GM13976 (cell line): ENCODE results near the gene BEST2.

ENCODE experiments used
- DNase-seq: peaks from one replicate; pipeline ENCODE4 v3.0.0; 2012; ENCODE audit warnings: low spot score
- in situ Hi-C: fragments of 300-500 bp; cut with MboI; formaldehyde crosslinking; loops from one replicate; pipeline ENCODE4 v1.12.0; 2022; ENCODE audit warnings: low sequenced_read_pairs, mixed read lengths, inconsistent platforms; ENCODE audit not compliant: unreplicated experiment
- TF ChIP-seq, protein P1 (sequence below): IDR thresholded peaks from 2 replicates; pipeline ENCODE4 v1.5.1; 2012; ENCODE audit warnings: borderline replicate concordance, mild to moderate bottlenecking; ENCODE audit not compliant: insufficient read depth; ENCODE audit errors: extremely low read depth, missing control alignments, control extremely low read depth

Gene BEST2

DNA sequence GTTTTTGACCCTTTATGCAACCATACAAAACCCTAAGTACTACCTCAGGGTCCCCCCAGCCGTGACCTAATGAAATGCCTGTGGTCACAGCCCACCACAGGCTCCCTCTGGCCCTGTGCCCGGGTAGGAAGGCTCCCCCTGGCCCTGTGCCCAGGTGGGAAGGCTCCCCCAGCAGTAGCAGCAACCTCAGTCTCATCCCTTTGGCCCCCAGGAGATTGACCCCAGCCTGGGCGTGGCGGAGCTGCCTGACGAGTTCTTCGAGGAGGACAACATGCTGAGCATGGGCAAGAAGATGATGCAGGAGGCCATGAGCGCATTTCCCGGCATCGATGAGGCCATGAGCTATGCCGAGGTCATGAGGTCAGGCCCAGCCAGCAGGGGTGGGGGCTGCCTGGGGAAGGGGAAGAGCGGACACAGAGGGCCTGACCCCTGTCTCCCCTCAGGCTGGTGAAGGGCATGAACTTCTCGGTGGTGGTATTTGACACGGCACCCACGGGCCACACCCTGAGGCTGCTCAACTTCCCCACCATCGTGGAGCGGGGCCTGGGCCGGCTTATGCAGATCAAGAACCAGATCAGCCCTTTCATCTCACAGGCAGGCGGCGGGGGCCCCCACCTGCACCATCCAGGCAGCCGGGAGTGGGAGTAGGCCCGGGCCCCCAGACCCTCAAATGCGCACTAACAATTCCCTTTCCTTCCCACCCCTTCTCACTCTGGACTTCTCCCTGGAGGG is 6.3 kb upstream of the BEST2 start:
- TF ChIP-seq, protein P1, sequence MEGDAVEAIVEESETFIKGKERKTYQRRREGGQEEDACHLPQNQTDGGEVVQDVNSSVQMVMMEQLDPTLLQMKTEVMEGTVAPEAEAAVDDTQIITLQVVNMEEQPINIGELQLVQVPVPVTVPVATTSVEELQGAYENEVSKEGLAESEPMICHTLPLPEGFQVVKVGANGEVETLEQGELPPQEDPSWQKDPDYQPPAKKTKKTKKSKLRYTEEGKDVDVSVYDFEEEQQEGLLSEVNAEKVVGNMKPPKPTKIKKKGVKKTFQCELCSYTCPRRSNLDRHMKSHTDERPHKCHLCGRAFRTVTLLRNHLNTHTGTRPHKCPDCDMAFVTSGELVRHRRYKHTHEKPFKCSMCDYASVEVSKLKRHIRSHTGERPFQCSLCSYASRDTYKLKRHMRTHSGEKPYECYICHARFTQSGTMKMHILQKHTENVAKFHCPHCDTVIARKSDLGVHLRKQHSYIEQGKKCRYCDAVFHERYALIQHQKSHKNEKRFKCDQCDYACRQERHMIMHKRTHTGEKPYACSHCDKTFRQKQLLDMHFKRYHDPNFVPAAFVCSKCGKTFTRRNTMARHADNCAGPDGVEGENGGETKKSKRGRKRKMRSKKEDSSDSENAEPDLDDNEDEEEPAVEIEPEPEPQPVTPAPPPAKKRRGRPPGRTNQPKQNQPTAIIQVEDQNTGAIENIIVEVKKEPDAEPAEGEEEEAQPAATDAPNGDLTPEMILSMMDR = no peak
- no peak for DNase-seq
- in situ Hi-C loops = no loop called here

DNA sequence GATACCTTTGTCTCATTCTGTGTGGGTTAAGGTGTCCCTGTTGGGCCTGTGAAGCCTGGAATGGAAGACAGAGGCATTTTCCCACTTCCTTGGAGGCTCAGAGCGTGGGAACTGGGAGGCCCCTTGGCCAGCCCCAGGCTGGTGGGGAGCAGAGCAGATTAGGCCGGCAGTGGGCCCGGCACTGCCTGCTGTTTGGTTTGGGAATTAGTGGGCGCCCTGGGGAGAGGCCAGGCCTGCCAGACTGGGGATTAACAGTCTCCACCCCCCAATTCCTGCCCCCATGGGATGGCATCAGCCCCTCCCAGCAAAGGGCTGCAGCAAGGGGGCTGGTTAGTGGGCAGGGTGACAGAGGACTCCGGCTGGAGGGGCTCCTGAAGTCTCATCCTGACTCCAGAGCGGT is 3.1 kb upstream of the BEST2 start:
- TF ChIP-seq, protein P1 = no peak
- DNase-seq = no peak
- in situ Hi-C loops = no loop called here

DNA sequence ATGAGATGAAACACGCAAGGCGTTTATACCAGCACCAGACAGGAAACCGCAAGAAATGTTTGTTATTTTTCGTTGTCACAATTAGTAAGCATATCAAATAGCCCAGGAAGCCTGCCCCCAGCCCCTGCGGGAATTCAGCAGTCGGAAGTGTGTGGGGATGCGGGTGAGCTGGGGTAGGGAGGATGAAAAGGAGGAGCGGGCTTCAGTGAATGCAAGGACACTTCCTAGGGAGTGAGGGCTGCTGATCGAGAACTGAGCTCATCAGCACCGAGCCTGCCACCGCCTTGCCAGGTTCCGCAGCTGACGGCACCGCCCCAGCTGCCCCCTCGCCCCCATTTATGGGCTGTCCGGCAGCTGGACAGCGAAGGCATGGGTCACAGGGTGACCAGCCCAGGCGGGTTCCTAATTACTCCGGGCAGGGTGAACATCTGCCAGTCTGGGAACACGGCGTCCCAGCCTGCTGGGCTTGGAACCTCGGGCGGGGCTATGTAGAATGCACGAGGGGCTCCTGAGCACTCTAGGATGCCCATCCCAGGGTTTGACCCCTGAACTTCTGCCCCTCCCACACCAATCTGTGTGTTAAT is 1.6 kb upstream of the BEST2 start:
- no peak for DNase-seq
- in situ Hi-C loops = no loop called here
- TF ChIP-seq, protein P1 = no peak

DNA sequence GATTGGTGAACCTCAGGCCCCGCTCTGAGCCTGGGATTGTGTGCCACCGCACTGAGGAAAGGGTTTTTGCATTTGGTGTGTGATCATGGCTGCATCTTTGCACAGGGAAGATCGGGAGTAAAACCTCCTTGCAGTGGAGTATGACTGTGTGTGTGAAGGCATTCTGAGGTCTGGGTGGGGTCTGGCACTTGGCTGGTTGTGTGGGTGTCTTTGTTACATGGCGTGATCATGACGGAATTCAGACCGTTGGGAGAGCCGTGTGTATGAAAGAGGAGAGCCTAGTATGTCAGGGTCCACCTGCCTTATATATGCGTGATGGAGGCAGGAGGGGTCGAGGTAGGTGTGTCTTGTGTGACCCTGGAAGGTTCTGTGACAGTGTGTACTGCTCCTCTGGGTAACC is 740 bp upstream of the BEST2 start:
- DNase-seq = no peak
- TF ChIP-seq, protein P1 = no peak
- in situ Hi-C loops = no loop called here

DNA sequence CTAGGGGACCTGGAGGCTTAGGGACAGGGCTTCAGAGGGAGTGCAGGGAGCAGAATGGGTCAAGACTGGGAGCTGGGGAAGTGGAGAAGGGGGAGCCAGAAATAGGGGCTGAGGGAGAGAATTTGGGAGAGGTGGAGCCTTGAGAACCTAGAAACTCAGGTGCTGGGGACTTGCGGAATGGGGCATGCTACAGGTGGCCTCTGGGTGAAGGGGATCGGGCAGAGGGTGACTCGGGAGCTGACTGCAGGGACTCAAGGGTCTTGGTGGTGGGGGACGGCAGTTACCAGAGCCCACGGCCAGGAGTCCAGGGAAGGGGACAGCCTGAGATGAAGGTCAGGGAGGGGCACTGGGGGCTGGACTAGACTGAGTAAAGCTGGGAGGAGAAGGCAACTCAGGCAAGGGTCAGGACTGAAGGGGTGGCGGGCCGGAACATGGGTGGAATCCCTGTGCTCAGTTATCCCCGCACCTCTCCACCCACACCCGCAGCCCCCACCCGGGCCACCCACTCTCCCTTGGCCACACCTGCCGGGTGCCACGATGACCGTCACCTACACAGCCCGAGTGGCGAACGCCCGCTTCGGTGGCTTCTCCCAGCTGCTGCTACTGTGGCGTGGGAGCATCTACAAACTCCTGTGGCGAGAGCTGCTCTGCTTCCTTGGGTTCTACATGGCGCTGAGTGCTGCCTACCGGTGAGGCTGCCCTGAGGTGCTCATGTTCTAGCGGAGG is 628 bp downstream of the BEST2 start:
- no peak for DNase-seq
- in situ Hi-C loops = no loop called here
- TF ChIP-seq, protein P1 = no peak

DNA sequence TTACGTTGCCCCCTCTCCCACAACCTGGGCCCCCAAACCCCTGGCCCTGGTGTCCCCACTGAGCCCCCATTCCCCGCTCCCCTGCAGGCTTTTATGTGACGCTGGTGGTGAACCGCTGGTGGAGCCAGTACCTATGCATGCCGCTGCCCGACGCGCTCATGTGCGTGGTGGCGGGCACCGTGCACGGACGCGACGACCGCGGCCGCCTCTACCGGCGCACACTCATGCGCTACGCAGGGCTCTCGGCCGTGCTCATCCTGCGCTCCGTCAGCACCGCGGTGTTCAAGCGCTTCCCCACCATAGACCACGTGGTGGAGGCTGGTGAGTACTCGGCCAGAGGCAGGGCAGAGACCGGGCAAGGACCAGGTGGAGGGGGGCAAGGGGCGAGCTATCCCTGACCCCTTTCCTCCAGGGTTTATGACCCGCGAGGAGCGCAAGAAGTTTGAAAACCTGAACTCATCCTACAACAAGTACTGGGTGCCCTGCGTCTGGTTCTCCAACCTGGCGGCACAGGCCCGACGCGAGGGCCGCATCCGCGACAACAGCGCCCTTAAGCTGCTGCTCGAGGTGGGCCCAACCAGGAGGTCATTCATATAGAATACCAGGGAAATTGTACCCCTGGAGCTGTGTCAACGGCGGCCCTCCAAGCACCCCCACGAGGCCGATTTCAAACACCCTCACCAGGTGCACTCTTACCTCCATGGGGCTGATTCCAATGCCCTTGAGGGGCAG is 3.0 kb downstream of the BEST2 start:
- TF ChIP-seq, protein P1 = no peak
- no peak for DNase-seq
- in situ Hi-C loops = no loop called here
